ENCODE measurements around the gene IST1.

The IST1 gene

DNA sequence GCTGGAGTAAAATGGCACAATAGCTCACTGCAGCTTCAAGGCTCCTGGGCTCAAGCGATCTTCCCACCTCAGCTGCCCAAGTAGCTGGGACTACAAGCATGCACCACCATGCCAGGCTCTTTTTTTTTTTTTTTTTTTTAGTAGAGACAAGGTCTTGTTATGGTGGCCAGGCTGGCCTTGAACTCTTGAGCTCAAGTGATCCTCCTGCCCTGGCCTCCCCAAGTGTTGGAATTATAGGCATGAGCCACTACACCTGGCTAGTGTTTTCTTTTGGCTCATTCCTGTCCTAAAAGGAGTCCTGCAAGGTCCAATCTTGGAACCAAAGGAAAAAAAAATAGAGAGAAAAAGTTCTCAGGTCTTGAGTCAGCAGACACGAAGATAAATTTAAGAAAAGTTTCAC lies 74.0 kb downstream of the IST1 start:
- FAIRE-seq: no peak

DNA sequence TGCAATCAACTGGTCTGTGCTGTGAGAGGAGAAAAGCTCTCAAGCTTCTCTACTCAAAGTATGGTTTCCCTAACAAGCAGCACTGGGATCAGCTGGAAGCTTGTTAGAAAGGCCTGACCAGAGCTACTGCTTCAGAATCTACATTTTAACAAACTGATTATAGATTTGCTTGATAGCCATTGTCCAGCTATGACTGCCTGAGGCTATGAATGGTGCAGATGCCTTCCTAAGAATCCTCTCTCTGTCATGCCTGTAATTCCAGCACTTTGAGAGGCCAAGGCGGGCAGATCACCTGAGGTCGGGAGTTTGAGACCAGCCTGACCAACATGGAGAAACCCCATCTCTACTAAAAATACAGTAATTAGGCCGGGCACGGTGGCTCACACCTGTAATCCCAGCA lies 76.2 kb downstream of the IST1 start:
- no peak for FAIRE-seq

GRCh38 chr16:71972356-71972755 lies 77.0 kb downstream of the IST1 start:
- FAIRE-seq: no peak

DNA sequence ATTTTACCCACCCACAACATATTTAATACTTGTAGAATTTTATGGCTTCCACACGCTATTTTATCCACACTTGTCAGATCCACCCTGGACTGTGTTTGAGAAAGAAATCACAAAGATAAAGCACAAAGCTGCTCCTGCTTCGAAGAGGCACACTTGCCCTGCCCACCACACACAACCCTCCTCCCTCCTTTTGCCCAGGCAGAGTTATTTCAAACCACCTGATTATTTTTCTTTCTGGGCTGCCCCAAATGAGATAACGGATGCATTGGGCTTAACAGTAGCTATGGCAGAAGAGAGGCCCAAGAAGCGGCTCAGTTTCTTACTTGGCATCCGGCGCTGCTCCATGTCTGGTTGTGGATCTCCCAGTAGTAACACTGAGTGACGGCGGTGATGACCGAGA lies 77.7 kb downstream of the IST1 start:
- FAIRE-seq: no peak

GRCh38 chr16:71974068-71974818 lies 78.9 kb downstream of the IST1 start:
- FAIRE-seq: no peak

Data from A204.1 (cell line).